Gastroesophageal sphincter (tissue), 3 donors: ENCODE data around the gene PDIK1L.

Experiments used
- POLR2AphosphoS5 ChIP-seq: sonication (generic); formaldehyde crosslinking; IDR thresholded peaks from one replicate; pipeline ENCODE4 v1.6.1; 2017; ENCODE audit warnings: antibody characterized with exemption
- TF ChIP-seq, protein P1 (sequence below), 4 experiments: fragments of 200-600 bp in 2 of 4; fragments of 450-650 bp in 2 of 4; sonication (generic) in 1 of 4; IDR thresholded peaks; one replicate each; pipeline ENCODE4 v1.5.1; 2017 to 2019; ENCODE audit warnings: antibody characterized with exemption in 4 of 4, mild to moderate bottlenecking in 2 of 4, moderate library complexity in 2 of 4

DNA sequence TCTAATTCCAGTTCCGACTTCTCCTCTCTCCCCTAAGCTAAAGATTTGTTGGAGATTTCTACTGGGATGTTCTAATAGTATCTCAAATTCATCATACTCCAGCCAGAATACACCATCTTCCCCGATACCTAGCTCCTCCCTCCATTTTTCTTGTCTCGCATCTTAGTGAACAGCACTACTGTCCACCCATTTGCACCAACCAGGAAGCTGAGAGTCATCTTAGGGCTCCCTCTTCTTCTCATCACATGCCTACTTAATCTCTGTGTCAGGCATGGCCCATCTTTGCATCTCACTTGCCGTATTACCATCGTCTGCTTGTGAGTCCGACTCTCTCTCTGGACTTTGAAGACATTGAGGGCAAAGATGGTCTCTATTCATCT lies 40.7 kb upstream of the PDIK1L start:
- TF ChIP-seq, protein P1, sequence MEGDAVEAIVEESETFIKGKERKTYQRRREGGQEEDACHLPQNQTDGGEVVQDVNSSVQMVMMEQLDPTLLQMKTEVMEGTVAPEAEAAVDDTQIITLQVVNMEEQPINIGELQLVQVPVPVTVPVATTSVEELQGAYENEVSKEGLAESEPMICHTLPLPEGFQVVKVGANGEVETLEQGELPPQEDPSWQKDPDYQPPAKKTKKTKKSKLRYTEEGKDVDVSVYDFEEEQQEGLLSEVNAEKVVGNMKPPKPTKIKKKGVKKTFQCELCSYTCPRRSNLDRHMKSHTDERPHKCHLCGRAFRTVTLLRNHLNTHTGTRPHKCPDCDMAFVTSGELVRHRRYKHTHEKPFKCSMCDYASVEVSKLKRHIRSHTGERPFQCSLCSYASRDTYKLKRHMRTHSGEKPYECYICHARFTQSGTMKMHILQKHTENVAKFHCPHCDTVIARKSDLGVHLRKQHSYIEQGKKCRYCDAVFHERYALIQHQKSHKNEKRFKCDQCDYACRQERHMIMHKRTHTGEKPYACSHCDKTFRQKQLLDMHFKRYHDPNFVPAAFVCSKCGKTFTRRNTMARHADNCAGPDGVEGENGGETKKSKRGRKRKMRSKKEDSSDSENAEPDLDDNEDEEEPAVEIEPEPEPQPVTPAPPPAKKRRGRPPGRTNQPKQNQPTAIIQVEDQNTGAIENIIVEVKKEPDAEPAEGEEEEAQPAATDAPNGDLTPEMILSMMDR (IDR thresholded peaks at IDR 0.05): no peak
- no peak for TF ChIP-seq POLR2AphosphoS5
